SKM-1 (cell line): ENCODE results near the gene AREG.
A peak's percentile ranks its signal among the peaks of the same experiment; 100 is the strongest.
"Not testable (repeated sequence)": the region's sequence is repeated elsewhere in the genome, so short reads cannot be mapped to it uniquely, and the experiment has no call there.

Source experiments
- DNase-seq: peaks from one replicate; lab custom pipeline; 2025; ENCODE audit not compliant: unreplicated experiment; lab: John Stamatoyannopoulos, UW

AREG gene

DNA sequence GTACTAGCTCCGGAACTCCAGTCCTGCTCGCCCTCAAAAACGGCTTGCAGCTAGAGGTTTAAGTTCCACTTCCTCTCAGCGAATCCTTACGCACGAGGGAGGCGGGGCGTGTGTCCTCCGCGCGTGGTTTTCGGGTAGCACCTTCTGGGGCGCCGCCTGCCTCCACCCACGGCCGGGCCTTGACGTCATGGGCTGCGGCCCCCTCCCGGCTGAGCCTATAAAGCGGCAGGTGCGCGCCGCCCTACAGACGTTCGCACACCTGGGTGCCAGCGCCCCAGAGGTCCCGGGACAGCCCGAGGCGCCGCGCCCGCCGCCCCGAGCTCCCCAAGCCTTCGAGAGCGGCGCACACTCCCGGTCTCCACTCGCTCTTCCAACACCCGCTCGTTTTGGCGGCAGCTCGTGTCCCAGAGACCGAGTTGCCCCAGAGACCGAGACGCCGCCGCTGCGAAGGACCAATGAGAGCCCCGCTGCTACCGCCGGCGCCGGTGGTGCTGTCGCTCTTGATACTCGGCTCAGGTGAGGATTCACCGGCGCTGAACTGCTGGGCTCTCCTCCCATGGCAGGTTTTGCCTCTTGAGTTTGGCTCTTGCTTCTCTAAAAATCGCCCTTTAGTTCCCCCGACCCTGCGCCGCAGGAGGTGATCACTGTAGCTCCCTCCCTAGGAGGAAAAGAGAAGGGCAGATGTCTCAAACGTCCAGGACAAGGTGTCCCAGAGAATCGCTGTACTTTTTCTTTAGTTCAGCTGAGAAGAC is at the start of gene AREG:
Gene AREG, plus strand, starts transcription at position 246 of the 752 bp plus-strand sequence. Its CDS starts 210 bp downstream, at position 456.
- peak; percentile 56 for DNase-seq

DNA sequence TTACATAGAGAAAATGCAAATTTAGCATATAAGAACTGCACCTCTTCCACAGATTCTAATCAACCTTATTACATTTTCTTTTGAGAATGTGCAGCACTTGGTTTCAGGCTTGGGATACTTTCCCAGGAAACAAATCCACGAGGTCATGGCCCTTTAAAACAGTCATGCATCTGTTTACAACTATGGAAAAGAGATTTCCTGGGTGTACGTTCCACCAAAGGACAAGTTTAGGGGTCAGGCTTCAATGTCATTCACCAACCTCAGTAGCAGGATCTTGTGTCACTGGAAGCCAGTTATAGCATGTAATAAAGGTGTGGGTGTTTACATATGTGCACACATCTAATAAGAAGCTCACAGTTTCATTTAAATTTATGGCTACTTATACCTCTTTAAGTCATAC is 49.3 kb upstream of the AREG start:
- DNase-seq = no peak

- DNase-seq = no peak
These were observed 47.0 kb upstream of the AREG start for GRCh38 chr4:74397748-74398426.

DNA sequence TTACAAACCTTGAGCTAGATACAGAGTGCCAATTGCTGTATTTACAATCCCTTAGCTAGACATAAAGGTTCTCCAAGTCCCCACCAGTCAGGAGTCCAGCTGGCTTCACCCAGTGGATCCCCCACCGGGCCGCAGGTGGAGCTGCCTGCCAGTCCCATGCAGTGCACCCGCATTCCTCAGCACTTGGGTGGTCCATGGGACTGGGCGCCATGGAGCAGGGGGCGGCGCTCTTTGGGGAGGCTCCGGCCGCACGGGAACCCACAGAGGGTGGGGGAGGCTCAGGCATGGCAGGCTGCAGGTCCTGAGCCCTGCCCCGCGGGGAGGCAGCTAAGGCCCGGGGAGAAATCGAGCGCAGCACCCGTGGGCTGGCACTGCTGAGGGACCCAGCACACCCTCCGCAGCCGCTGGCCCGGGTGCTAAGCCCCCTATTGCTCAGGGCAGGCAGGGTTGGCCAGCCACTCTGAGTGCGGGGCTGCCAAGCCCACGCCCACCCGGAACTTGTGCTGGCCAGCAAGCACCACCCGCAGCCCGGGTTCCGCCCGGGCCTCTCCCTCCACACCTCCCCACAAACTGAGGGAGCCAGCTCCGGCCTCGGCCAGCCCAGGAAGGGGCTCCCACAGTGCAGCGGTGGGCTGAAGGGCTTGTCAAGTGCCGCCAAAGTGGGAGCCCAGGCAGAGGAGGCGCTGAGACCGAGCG is 45.9 kb upstream of the AREG start:
- not testable (repeated sequence) for DNase-seq

DNA sequence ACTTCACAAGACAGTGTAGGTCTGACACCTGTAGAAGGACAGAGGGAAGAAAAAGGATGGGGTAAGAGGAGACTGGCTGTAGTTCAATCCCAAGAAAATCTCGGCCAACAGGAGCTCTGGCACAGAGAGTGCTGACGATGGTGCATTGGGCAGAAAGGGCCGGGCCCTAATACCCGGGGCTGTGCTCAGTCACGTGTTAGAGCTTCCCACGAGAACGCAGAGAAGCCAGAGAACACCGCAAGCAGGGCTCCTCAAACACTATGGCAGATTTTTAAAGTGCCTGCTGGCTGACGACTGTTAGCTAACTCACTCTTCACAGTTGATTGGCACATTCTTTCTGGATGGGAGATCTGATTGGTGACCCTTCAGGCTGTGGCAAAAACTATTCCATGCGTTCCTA is 44.5 kb upstream of the AREG start:
- no peak for DNase-seq

DNA sequence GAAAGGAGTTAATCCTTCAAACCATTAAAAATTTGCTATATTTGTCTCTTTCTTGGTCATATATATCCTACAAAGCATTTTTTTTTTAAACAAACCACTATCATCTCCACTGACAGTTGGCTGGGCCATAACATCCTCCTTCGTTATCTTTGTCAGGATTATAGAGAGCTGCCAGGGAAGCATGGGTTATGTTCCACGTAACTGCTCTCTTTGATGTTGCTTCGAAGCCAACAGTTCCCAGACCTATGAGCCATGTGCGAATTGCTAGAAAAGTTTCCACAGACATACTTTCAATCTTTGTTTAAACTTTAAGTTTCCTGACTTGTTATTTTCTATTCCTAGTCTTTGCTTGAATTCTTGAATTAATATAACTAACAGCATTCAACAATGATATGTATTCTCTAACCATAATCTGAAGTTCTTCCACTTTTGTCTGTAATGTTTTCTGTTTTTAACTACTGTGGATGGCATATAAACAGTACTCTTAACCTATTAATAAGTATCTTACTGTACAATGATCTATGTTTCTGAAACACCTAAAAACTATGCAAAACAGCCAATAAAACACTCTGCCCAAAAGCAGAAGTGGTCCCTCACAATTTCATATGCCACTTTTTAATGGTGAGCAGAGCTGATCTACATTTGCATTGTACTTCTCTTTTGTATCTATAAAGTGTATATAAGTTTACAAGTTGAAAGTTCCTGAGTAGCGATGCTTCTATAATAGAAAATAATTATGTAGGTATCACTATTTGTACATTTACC is 42.1 kb upstream of the AREG start:
- DNase-seq = no peak

GRCh38 chr4:74407891-74408290 is 37.0 kb upstream of the AREG start:
- no peak for DNase-seq

- DNase-seq = no peak
These were observed 36.3 kb upstream of the AREG start for GRCh38 chr4:74408639-74409038.

- DNase-seq = no peak
These were observed 34.7 kb upstream of the AREG start for GRCh38 chr4:74410272-74410671.

DNA sequence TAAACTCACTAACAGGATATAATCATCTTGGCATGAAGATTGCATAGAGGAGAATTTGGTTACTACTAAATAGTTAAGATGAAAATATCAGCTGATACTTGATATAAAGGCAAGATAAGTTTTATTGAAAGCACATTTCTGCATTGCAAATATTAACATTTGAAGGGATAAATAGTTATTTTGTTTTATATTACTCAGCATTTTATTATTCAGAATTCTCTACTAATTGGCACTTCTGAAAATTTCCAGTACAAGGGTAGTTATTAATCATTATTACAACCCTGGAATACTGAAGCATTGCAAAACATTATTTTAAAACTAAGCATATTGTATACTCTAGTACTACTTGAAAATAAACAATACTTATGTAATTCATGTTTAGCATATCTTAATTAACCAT is 32.7 kb upstream of the AREG start:
- no peak for DNase-seq

GRCh38 chr4:74413265-74413664 is 31.7 kb upstream of the AREG start:
- no peak for DNase-seq

DNA sequence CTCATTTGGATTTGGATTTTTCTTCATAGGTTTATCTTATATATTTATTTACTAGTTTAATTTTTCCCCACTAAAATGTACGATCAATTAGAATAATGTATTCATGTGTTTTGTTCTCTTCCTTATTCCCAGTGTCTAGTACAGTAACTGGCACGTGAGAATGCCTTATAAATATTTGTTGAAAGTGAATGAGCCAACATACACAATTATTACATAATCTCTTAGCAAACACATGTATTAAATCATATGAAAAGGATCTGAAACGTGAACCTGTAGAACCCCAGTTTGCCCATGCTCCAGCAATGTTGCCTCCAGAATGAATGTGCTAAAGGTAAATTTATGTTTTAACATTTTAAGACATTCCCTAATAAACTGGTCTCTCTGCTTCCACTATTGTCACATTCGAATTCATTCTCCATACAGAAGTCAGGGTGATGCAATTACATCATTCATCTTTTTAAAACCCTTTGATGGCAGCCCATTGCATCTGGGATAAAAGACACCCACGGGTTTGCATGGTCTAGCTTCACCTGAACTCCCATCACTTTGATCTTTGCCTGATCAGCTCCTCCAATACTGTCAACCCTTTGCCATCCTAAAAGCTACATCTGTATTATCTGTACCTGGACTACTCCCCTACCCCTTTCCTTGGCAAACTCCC is 30.7 kb upstream of the AREG start:
- no peak for DNase-seq

- DNase-seq = no peak
These were observed 29.2 kb upstream of the AREG start for GRCh38 chr4:74415602-74416300.

DNA sequence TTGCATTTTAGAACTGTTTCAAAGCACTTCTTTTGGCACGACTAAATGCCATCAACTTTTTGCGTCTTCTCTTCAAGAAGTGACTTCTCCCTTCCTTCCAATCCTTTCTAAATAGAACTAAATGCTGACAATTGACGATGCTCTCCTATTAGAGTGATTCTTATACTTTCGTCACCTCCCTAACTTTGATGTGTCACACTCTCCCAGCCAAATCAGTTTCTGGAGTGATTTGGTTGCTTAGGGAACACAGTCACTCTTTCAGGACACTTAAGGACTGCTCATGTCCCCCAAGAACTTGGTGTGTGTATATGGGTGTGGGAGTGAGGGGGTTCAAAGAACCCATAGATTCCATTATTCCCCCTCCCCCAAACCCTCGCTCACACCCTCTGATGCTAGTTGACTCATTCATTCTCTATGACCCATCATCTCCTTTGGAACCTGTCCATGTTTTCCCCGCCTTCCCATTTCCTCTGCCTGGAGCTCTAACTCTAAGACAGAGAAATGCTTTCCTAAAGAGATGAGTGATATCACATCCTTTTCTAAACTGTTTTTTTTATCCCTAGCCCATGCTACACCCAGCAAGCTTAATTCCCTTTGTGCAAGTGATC is 26.8 kb upstream of the AREG start:
- no peak for DNase-seq

- DNase-seq = no peak
These were observed 24.1 kb upstream of the AREG start for GRCh38 chr4:74420863-74421262.

GRCh38 chr4:74423104-74423503 is 21.8 kb upstream of the AREG start:
- no peak for DNase-seq

- no peak for DNase-seq
These were observed 20.8 kb upstream of the AREG start for GRCh38 chr4:74424111-74424510.

DNA sequence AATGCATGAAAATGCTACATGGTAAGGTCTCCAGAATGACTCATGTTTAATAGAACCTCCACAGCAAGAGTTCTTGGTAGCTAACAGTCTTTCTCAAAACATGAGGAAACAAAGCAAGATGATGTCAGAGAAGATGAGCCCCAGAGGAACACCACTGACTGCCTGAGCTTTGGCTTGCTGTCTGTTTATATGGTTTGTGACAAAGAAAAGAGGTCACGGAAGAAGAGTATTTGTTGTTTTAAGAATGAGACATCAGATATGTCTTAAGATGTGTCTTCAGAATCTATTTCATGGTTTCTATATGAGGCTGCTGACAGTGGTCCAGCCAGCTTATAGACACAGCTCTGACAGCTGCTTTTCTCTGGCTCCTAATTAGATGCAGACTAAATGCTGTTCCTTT is 18.8 kb upstream of the AREG start:
- no peak for DNase-seq

- DNase-seq = no peak
These were observed 16.7 kb upstream of the AREG start for GRCh38 chr4:74428276-74428675.
